ENCODE measurements around the gene E2F4. TPM values are rescaled to one million over a fixed set of nuclear protein-coding genes. Genes with fewer than 3 reads are reported as not detected.

E2F4 gene, protein sequence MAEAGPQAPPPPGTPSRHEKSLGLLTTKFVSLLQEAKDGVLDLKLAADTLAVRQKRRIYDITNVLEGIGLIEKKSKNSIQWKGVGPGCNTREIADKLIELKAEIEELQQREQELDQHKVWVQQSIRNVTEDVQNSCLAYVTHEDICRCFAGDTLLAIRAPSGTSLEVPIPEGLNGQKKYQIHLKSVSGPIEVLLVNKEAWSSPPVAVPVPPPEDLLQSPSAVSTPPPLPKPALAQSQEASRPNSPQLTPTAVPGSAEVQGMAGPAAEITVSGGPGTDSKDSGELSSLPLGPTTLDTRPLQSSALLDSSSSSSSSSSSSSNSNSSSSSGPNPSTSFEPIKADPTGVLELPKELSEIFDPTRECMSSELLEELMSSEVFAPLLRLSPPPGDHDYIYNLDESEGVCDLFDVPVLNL
- total RNA-seq, result 84.7 and 90.4 TPM in 2 replicates

DNA sequence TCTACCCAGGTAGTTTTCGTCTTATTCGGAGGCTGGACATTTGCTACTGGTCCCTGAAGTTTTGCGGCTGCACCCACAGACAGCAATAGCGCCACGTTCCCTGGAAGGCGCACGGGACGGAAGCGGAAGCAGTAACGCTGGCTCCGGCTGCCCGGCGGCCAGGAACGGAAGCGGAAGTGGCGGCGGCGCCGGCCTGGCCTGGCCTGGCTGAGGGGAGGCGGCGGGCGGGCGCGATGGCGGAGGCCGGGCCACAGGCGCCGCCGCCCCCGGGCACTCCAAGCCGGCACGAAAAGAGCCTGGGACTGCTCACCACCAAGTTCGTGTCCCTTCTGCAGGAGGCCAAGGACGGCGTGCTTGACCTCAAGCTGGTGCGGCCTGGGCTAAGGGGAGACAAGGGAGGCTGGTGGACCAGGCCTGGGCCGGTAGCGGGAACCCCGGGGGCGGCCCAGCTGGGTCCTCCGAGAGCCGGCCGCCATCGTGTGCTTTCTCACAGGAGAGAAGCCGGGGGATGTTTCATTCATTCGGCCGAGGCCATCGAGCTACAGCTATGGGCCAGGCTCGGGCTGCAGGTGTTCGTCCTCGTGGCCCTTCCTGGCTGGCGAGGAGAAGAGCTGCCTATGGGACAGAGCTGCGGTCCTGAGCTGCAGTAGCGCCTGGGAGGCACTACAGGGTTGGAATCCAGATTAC, at the start of gene E2F4:
E2F4 (plus strand) TSS at position 161 of the 687 bp plus-strand sequence; CDS start at position 234, 73 bp downstream.

DNA sequence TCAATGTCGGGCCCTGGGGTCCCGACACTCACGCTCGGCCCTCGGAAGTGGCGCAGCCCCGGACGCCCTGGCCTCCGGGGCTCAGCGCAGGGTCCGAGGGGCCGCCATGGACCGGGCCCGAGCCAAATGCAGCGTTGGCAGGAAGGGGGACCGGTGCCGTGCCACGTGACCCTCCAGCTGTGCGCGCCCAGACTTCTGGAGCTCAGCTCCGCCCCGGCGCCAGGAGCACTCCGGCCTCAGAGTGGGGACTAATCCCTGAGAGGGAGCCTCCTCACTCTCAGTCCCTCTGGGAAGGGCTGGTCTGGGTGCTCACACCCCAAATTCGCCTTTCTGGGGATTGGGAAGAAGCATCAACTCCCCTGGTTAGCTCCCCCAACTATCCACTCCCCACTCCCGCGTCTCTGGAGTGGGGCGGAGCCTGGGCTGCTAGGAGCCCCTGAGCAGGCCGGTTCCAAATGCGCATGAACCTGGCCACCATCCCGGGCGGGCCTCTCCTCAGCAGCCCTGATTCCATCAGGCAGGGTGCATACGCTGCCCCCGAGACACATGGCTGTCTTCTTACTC, 41.0 kb upstream of the E2F4 start, which contains the start of gene B3GNT9:
B3GNT9 (minus strand) TSS at position 166 of the 564 bp plus-strand sequence. CDS start 513 bp downstream, outside the sequence.

DNA sequence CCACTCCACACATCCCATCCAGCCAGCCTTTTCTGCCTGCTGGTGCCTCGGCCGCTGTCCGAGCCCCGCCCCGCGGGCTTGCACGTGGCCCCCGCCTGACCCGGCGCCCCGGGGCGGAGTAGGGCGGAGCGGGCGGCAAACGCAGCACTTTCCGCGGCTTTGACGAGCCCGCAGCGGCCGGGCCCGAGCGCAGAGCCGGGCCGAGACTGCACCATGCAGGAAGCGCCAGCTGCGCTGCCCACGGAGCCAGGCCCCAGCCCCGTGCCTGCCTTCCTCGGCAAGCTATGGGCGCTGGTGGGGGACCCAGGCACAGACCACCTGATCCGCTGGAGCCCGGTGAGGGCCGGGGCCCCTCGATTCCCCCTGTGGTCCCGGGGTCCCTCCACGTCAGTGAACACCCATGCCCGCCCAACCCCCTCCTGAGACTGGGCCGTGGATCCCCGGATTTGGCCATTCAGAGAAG, 27.3 kb upstream of the E2F4 start, which contains the start of gene HSF4:
HSF4 (plus strand) TSS at position 147 of the 463 bp plus-strand sequence; CDS start at position 214, 67 bp downstream.

DNA sequence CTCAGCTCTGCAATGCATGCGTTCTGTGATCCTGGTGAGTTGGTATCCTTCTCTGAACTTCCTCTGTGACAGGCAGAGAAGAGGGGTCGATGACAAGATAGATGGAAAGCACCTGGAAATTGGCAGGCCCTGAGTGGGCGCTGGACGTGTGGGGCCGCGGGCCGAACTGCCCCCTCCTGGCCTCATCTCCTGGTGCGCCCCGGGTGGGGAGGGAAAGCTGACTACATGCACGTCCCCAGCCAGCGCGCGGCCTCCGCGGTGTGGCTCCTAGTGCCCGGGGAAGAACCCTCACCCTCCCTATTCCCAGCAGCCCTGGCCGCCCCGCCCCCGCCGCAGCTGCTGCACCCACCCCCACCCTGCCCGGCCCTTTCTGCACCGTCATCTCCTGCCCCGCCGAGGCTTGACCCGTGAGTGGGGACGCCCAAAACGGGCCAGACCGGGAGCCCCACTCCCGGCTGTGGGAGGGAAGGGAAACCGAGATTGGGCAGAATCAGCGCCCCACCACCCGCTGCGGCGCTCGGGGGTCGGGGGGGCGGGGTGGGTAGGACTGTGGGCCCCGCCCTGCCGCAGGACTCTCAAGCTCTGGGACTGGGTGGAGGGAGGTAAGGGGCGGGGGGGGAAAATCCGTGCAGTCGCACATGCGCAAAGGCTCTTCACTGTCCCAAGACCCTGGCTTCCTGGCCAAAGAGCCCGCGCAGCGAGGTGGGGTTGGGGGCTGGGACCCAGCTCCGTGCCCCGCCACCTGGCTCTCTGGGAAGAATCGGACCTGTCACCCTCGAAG, 21.6 kb upstream of the E2F4 start, which contains the start of gene NOL3:
NOL3 (plus strand) TSS at position 371 of the 781 bp plus-strand sequence.

DNA sequence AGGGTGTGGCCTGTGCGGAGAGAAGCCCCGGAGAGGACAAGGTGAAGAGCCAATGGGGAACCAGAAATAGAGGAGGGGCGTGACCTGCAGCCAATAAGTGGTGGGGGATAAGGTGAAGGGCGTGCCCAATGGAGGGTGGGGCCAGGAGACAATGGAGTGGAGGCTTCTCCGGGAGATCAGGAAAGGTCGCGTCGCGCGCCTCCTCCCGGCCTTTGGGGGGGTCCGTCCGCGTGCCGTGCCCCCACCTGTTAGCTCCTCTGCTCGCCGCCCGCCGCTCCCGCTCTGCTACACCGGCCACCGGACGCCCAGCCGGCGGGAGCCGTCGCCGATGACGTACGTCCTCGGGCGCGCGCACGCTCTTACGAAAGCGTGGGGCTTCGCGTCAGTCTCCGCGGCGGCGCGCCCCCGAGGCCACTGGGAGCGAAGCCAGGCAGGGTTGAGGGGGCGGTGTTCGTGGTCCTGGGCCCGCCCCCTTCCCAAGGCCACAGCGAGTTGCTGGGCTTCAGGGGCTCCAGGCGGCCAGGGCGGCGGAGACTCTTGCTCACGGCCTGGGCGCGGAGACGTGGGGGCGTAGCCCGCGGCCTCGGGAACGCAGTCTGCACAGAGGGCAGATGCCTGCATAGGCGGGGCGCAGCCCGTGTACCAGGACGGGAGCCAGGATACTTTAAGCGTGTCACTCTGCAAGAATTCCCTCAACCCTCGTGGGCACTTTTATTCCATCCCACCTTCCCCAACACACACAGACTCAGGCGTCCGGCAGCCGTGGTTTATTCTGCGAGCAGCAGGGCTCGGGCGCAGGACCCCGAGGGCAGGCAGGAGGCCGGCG, 8.1 kb upstream of the E2F4 start, which contains the start of gene MATCAP1:
MATCAP1 (minus strand) TSS at position 337 of the 826 bp plus-strand sequence. CDS start 3,353 bp downstream, outside the sequence.

DNA sequence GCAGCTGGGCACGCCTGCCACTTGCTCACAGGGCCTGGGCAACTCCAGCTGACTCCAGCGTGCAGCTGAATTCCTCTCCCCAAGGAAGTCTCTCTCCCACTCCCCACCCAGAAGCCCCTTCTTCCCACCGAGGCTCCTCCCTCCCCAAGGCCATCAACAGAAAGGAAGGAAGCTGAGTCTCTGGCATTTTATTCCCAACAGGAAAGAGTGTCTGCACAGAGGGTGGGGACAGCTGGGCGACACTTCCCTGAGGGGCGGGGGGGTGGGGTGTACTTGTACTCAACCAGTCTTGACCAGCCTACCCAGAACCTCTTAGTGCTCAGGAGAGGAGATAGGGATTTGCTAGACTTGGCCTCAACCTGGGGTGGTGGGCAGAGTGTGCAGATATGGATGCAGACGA, 1.9 kb upstream of the E2F4 start, which contains the start of gene EXOC3L1:
EXOC3L1 (minus strand) TSS at position 96 of the 400 bp plus-strand sequence. CDS start 460 bp downstream, outside the sequence.

DNA sequence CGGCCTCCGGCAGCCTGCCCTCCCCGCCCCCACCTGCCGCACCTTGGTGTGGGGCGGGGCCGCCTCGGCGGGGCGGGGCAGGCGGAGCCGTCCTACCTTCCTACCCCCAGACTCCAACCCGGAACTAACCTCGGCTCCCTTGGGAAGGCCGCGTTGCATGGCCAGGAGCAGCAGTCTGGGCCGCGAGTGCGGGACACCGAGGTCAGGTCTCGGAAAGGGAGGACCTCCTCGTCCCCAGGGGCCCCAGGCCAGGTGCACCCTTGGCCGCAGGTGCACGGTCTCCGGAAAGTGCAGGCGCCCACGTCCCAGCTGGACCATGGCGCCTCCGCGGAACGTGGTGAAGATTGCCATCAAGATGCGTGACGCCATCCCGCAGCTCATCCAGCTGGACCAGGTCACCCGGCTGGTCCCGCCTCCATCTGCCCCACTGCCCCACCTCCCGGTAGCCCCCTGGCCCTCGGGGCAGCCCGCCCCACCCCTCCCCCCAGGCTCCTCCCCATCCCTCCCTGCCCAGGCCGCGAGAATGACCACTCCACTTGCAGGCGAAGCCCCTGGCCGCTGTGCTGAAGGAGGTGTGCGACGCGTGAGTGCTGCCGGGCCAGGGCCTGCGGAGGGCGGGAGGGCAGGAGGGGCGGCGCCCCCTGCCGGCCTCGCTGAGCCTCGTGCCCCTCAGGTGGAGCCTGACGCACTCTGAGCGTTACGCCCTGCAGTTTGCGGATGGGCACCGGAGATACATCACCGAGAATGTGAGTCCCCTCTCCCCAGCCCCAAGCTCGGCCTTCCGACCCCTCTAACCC, 7.3 kb downstream of the E2F4 start, which contains the start of gene ELMO3:
ELMO3 (plus strand) TSS at position 121 of the 797 bp plus-strand sequence; CDS start at position 317, 196 bp downstream.

DNA sequence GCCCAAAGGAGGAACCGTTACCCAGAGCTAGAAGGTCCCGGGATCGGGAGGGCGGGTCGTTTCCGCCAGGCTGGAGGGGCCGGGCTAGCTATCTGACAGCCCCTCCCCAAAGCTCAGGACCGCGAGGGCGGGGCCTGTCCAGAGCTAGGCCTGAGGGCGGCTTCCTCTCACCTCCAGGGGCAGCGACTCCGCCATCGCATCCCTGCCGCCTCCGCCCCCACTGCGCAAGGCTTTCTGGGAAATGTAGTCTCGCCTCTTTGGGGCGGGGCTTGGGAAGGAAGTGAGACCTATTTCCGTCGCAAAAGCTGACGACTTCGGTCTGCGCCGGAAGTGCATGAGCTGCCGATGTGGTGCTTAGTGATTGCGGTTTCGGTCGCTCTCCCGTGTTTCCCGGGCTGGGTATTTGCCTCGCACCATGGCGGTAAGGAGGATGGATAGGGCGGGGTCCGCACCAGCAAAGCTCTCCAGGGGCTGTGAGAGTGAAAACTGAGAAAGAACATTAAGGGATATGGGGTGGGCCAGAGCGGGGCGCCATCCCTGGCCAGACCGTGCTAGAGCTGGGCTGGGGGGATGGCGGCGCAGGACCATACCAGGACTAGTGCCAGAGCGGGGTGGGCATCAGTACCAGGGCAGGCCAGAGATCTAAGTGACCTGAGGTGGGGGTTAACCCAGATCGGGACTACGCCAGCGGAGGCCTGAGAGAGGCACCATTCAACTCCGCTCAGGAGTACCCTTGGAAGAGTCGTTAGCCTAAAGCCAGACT, 35.0 kb downstream of the E2F4 start, which contains the start of gene TMEM208:
TMEM208 (plus strand) TSS at position 327 of the 763 bp plus-strand sequence; CDS start at position 416, 89 bp downstream.

DNA sequence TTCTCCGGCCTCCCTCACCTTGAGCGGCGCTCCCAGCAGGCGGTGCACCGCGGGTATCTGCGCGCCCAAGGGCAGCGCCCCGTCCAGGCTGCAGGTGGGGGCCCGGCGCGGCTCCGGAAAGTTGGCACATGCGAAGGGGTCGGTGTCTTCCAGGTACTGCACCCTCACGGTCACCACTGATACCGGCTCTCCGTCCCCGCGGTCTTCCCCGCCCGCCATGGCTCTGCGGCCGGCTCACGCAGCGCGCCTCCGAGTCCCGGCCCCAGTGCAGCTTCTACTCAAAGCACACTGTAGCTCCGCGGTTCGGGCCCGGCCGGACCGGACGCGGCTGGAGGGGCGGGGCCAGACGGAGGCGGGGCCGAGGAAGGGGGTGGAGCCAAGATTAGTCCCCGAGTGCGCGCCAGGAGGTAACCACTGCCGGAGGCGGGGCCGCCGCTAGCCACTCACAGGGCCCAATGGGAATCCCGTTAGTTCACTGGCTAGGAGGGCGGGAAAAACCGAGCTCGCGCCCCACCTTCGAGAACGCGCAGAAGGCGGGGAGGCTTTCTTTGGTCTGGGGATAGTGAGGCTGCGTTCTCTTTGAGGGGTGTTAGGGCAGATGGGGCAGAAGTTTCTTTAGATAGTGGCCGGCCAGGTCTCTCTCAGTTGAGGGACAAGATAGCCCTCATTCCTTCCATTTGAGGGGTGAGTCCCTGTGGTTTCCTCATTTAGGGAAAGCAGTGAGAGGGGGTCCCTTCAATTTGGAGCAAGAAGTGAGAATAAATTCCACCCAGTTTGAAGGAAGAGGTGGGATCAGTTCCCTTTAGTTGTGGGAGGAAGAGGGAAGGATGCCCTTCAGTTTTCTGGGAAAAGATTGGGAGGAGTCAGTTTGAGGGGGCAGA, 55.5 kb downstream of the E2F4 start, which contains the start of gene FHOD1:
FHOD1 (minus strand) TSS at position 290 of the 881 bp plus-strand sequence; CDS start at position 219, 71 bp downstream.

Other genes starting within 250 kb of the E2F4 start
- gene CES3, start 230.9 kb upstream of the E2F4 start, total RNA-seq, result 0.15 and 0.17 TPM in 2 replicates
- 0.34 and 0.45 TPM in 2 replicates for gene CES4A, start 203.6 kb upstream of the E2F4 start, total RNA-seq
- gene CBFB, start 163.0 kb upstream of the E2F4 start, total RNA-seq, result 35.4 and 45.1 TPM in 2 replicates
- 9.8 and 13.7 TPM in 2 replicates for gene PHAF1, start 82.2 kb upstream of the E2F4 start, total RNA-seq
- gene B3GNT9, start 41.2 kb upstream of the E2F4 start, total RNA-seq, result 24.1 and 25.1 TPM in 2 replicates
- 13.5 and 15.1 TPM in 2 replicates for gene TRADD, start 32.2 kb upstream of the E2F4 start, total RNA-seq
- gene FBXL8, start 32.2 kb upstream of the E2F4 start, total RNA-seq, result 9.6 and 10.1 TPM in 2 replicates
- gene HSF4, start 27.4 kb upstream of the E2F4 start, total RNA-seq, result 1.3 and 2.4 TPM in 2 replicates
- 13.1 and 14.5 TPM in 2 replicates for gene NOL3, start 21.6 kb upstream of the E2F4 start, total RNA-seq
- gene MATCAP1, start 8.2 kb upstream of the E2F4 start, total RNA-seq, result 8.4 and 9.1 TPM in 2 replicates
- not detected in 2 replicates for gene EXOC3L1, start 2.0 kb upstream of the E2F4 start, total RNA-seq
- gene ELMO3, start 7.0 kb downstream of the E2F4 start, total RNA-seq, result 0.59 and 0.84 TPM in 2 replicates
- 56.8 and 61.5 TPM in 2 replicates for gene TMEM208, start 35.0 kb downstream of the E2F4 start, total RNA-seq
- gene FHOD1, start 55.3 kb downstream of the E2F4 start, total RNA-seq, result 21.7 and 23.0 TPM in 2 replicates
- 0.89 and 1.3 TPM in 2 replicates for gene SLC9A5, start 56.8 kb downstream of the E2F4 start, total RNA-seq
- gene PLEKHG4, start 87.4 kb downstream of the E2F4 start, total RNA-seq, result 20.4 and 26.4 TPM in 2 replicates
- gene KCTD19, start 134.6 kb downstream of the E2F4 start, total RNA-seq, result not detected in 2 replicates
- gene LRRC36, start 134.7 kb downstream of the E2F4 start, total RNA-seq, result under 0.01 TPM in 1 of 2 replicates, not detected in the other
- 0.15 and 0.34 TPM in 2 replicates for gene TPPP3, start 201.3 kb downstream of the E2F4 start, total RNA-seq
- gene ZDHHC1, start 224.3 kb downstream of the E2F4 start, total RNA-seq, result 4.6 and 7.9 TPM in 2 replicates
- not detected in 2 replicates for gene HSD11B2, start 239.0 kb downstream of the E2F4 start, total RNA-seq

Measured in bronchus fibroblast of lung (primary cell).